ENCODE results near the gene SHANK1.

The SHANK1 gene

DNA sequence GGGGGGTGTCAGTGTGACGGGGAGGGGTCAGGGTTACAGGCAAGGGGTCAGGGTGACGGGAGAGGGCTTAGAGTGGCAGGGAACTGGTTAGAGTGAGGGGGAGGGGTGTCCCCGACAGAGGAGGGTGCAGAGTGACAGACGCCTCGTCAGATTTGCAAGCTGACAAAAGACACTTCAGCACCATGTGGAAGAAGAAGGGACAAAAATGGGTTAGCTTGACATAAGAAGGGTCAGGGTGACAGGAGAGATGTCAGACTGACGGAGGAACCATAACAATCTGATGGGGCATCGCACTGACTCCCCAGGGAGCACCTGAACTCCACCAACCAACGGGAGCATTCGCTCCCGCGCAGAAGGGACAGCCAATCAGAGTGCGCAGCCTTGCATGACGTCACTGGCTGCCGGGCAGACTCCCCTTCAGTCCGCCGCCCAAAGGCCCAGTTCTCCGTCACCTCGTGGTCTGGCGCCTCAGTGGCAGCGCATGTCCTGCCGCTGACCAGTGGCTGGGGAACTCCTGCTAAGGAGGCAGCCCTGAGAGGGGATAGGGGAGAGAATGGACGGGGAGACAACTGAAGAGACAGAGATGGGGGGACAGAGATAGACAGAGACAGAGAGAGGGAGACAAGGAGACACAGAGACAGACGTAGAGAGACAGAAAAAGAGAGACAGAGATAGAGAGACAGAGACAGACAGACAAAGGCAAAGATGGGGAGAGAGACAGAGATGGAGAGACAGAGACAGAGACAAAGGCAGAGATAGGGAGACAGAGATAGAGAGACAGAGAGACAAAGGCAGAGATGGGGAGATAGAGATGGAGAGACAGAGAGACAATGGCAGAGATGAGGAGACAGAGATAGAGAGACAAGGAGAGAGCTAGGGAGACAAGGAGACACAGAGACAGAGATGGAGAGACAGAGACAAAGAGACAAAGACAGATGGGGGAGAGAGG, 40.2 kb downstream of the SHANK1 start:
- DNase-seq, result peak; percentile 18 to 65

DNA sequence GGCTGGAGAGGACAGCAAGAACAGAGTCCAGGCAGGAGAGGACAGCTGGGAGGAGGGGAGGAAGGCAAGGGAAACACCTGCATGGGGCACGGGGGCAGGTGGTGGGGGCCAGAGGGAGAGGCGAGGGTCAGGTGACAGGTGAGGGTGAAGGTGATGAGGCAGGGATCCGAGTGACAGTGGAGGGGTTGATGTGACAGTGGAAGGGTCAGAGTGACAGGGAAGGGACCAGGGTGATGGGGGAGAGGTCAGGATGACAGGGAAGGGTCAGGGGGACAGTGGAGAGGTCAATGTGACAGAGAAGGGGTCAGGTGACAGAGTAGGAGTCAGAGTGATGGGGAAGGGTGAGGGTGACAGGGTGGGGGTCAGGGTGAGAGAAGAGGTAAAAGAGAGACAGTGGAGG, 41.3 kb downstream of the SHANK1 start:
- no peak for DNase-seq

DNA sequence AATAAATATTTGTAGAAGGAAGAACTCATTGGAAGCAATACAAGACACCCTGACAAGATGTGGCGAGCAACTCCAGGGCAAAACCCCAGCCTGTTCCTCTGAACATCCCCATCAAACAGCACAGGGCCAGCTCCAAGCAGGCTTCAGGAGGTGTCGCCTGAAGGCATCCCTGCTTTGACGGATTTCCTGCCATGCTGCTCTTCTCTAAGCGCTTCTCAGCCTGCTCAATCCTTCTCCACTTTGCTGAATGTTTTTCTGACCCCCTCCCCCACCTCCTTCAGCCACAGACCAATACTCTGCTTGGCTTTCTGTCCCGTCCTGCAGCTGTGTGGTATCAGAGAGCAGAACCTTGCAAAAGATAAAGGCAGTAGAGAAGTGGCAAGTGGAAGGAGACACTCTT, 42.0 kb downstream of the SHANK1 start:
- DNase-seq, result no peak

DNA sequence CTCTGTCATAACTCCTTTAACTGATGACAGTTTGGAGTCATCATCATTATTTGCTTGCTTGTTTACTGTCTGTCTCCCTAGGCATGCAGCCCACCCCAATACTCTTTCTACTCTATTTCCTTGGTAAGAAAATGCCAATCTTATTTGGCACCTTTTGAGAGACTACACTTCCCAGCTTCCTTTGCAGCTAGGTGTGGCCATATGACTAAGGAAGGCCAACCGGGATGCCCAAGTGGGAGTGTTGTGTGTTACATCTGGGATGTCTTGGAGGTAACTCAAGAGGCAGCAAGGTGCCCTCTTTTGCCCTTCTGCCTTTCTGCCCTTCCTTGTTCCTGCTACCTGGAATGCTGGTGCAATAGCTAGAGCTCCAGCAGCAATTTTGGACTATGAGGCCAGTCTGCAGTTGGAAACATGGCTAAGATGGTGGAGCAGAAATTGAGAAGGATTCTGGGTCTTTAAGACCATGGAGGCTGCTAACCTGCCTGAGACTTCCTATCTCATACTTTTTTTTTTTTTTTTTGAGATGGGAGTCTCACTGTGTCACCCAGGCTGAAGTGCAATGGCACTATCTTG, 42.9 kb downstream of the SHANK1 start:
- no peak for DNase-seq

DNA sequence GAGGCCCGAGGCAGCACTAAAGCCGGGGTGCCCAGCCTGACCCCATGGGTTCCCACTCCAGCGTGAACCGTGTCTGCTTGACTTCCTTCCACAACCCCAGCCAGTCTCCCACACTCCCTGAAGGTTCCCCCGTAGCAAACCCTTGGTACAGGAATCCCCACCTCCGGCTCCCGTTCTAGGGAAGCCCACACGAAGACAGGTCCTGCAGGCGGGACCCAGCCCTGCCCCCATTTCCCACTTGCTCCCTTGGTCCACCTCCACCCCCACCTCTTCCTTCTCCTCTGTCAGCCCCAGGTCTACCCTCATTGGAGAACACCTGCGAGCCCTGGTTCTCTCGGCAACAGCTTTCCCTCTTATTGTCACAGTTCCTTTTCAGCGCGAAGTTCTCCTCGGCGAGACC, 46.5 kb downstream of the SHANK1 start:
- no peak for DNase-seq

DNA sequence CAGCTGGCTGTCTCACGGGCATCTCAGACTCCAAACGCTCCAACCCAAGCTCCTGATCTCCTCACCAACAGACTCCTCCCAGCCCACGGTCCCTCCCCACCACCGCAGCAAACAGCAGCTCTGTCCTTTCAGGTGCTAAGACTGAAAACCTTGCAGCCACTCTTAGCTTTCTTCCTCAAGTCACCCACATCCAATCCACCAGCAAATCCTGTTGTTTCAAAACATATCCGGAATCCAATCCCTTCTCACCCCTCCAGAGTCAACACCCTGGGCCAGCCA, 49.6 kb downstream of the SHANK1 start:
- DNase-seq, result no peak

DNA sequence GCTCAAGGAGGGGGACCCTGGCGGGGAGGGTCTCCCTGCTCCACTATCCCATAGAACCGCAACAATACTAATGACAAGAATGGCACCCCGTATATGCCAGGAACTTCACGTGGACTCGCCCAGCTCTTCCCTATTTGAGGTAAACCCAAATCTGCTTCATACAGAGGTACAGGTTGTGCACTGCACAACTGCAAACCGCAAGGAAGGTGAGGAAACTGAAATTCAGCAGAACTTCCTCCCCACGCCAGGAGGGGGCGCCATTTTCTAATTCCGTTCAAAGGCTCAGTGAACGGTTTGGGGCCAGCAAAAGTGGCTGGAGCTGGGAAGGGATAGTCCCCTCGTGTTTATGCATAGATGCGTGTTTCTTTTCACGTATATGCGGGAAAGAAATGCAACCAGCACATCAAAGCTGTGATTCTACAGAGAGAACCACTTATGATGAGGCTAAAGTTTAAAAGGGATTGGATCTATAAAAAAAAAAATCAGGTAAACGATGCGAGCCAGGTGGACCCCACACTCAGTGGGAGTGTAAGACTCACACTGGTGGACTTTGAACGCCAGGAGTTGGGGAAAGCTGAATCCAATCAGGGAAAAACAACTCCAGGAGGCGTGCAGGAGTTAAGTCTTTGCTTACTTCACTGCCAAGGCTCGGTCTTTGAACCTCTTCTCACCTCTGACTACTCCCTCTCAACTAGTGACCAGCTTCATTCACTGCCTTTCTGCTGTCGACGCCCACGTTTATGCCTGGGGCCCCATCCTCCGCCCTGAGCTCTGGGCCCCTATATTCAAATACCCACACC, 50.1 kb downstream of the SHANK1 start:
- DNase-seq, result peak in 1 of 2 experiments; percentile 43

DNA sequence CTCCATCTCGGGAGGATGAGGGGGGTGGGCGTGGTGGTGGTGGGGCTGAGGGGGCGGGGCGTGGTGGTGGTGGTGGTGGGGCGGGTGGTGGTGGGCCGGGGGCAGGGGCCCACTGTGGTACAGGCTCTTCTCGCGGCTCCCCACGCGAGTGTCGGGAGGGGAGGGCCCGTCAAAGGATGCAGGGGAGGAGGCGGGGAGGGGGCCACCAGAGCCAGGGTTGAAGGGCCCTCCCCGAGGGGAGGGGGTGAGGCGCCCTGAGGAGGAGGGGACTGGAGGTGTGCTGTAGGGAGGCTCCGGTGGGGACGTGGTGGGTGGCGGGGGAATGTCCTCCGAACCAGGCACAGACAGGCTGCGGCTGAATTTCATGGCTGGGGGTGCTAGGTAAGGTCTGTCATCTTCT, 50.7 kb downstream of the SHANK1 start:
- DNase-seq, result no peak

DNA sequence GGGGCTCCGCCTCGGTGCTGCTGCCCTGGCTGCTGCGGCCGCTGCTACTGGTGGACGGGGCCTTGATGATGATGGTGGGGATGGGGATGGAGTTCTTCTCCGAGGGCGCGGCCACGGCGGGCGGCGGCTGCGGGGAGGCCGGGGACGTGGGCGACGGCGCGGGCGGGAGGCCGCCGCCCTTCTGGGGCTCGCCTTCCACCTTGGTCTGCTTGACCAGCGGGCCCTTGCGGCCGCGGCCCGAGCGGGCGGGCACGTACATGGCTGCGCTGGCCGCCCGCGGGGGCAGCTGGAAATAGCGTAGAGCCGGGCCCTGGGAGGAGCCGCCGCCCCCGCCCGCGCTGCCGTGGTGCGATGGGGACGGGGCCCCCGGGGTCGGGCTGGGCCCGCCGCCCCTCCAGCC, 51.2 kb downstream of the SHANK1 start:
- DNase-seq, result no peak

DNA sequence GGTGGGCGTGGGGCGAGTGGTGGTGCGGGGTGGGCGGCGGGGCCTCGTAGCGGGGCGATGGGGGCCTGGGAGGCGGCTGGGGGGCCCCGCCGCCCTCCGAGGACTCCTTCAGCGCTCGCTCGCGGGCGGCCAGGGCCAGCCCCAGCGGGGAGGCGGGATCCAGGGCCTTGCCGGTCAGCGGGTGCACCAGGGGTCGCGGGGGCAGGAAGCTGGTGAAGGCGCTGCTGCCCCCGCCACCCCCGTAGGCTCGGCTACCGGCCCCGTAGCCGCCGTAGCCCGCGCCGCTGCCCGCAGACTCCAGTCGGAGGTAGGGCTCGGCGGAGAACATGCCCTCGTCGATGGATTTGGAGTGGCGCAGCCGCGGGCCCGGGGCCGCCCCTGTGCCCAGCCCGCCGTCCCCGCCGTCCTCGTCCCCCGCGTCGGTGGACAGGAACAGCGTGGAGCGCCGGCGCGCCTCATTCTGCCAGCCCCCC, 51.8 kb downstream of the SHANK1 start:
- DNase-seq, result no peak

DNA sequence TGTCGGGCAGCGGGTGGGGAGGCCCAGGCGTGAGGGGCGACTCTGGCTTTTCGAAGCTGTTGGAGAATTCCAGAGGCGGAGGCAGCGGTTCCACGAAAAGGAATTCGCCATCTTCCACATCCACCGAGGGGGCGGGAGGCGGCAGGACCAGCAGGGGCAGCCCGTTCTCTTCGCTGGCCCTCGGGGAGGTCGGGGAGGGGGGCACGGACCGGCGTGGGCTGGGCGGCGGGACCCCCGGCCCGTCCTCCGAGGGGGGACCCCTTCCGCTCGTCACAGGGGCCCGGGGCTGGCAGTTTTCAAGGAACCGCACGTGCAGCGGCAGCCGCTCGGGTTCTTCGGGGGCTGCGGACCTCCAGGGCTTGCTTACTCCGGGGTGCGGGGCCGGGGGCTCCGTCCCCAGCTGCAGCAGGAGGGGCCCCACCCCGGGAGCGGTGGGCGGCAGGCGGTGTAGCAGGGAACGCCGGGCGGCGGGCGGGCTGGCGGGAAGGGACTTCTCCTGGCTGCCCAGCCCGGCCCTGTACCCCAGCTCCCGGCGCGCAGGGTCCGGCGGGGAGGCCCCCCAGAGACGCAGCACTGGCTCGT, 52.3 kb downstream of the SHANK1 start:
- no peak for DNase-seq

DNA sequence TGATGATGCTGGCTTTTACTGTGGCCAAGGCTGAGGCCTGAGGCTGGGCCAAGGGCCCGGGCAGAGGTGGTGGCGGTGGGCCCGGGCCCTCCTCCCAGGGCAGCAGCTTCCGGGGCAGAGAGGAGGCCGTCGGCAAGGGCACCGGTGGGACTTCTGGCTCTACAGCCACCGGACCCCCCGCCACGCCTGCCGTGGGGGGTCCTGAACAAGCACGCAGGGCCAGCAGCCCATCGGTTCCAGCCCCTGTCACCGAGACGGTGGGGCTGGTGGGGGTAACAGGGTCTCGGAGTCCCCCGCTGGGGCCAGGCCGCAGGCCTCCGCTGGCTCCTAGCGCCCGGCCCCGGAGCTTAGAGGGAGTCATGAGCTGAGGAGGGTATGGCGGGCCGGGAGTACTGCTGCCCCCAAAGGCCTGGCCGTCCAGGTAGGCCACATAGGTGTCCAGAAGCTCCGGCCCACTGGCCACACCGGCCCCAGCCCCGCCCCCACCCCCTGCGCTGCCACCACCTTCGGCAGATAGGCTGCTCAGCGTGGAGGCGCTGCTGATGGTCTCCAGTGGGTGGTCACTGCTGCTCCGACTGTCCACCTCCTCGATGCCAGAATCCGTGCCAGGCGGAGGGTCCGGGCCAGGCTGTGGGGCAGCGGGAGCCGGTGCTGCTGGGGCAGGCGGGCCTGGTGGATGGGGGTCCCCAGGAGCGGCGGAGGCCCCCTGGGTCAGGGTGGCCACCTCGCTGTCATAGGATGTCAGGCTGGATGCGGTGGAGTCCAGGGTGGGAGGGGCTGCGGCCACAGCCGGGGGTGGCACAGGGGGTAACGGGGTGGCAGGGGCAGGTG, 53.0 kb downstream of the SHANK1 start:
- DNase-seq, result no peak

DNA sequence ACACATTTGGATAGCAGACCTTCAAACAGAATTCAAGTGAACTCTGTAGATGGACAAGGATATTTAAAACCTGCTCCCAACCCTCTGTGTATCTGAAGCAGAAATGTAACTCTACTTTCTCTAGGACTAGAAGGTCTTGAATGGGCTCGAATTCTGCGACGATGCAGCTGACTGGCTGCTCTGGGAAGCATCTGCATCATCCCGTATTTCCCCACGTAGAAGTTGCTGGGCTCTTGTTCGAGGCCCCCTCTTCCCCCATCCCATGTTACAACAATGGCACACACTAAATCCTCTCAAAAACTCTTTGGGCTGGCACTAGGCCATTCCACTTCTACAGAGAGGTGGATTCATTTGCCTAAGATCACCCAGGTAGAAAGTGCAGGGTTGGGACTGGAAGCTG, 55.4 kb downstream of the SHANK1 start:
- no peak for DNase-seq

DNA sequence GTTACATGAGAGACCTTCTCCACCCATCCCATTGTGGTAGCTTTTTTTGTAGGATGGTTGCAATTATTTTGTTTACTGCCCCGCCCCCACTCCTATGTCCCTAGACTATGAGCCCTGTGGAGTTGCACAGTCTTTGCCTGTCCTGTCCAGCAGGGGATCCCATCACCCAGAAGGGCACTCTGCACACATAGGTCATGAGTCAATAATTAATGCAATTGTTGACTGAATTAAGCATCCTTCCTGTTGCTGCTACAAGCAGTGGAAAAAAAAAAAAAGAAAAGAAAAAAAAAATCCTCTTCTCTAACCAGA, 56.2 kb downstream of the SHANK1 start:
- DNase-seq, result peak in 1 of 2 experiments; percentile 29

DNA sequence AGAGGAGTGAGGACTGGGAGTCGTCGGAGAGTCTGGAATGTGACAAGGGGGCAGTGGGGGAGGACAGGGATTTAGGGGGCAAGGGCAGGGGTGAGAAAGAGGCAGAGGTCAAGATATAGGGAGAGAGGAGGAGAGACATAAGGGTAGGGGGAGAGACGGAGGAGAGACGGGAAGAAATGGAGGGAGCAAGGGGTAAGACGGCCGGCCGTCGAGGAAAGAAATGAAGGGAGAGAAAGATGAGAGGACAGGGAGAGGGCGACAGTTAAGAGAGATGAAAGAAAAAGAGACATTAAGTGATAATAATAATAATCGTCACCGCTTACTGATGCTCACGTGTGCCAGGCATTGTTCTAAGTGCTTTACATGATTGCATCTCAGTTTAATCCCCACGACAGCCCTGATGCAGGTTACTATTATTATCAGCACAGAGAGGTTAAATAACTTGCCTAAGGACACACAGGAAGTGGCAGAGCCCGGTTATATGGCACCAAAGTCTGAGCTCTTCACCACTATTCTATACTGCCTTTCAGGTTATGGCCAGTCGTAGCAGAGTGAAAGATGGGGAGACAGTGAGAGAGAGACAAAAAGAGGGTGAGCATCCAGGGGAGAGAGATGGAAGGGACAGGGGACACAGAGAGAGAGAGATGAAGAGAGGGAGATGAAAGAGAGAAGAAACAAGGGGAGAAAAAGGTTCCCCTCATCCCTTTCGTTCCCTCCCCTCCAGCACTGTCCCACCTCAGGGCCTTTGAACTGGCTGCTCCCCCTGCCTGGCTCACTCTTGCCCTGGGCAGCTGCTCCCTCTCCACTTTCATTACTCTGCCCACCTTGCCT, 56.7 kb downstream of the SHANK1 start:
- no peak for DNase-seq

DNA sequence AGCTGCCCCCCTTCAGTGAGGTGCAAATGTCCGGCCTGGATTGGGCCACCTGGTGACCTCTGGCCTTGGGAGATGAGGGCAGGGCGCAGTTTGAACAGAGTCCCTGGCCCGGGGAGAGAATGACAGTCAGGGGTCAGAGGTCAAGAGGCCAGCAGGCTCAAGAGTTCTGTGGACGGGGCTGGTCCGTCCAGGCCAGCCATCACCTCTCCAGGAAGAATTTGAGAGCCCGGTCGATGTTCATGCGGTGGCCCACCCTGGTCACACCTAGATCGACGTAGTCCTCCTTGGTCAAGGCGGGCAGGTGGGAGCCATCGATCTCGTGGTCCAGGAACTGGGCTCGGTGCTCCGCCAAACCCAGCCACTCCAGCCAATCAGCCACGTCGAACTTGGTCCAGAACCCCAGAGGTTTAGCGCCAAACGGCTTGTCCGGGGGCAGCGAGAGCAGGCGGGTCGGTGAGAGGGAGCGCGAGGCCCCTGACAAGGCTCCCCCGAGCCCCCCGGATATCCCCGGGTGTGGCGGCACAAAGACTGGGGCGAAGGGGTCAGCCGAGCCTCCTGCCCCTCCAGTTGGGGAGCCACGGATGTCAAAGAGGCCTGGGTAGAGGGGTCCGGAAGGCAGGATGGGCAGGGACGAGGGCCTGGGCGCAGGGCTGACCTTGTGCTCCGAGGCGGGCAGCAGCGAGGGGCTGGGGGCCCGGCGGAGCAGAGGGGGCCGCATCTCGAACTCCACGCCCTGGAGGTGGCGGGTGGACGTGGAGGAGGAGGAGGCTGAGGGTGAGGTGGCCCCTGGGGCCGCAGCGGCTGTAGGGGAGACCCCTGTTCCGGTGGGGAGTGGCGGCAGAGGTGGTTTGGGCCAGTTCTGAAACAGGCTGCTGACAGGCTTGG, 57.6 kb downstream of the SHANK1 start:
- DNase-seq, result no peak

DNA sequence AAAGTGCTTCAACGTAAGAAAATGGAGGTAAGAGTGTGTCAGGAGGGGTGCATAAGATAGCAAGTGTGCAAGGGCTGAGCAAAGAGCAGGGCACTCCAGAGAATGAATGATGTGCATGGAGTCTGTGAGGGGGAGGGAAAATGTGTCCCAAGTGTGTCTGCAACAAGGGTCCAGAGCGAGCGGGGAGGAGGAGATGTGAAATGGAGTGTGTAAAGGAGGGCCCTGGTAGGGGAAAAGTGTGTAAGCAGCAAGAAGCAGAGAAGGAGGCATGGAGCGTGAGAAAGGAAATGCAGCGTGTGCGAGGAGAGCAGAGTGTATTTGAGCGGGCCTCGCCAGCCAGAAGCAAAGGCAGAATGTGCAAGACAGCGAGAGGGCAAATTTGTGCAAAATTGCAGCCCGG, 58.6 kb downstream of the SHANK1 start:
- no peak for DNase-seq

DNA sequence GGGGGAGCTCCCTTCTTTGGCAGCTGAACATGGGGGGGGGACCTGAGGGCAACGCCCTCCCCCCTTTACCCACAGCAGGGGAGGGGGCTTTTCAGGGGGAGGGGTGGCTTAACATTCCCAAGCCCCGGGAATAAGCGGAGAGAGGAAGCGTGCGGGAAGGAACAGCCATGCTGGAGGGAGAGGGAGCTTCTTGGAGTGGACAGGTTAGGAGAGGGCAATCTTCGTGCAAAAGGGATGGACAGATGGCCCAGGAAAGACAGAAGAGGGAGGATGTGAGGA, 59.6 kb downstream of the SHANK1 start:
- no peak for DNase-seq

DNA sequence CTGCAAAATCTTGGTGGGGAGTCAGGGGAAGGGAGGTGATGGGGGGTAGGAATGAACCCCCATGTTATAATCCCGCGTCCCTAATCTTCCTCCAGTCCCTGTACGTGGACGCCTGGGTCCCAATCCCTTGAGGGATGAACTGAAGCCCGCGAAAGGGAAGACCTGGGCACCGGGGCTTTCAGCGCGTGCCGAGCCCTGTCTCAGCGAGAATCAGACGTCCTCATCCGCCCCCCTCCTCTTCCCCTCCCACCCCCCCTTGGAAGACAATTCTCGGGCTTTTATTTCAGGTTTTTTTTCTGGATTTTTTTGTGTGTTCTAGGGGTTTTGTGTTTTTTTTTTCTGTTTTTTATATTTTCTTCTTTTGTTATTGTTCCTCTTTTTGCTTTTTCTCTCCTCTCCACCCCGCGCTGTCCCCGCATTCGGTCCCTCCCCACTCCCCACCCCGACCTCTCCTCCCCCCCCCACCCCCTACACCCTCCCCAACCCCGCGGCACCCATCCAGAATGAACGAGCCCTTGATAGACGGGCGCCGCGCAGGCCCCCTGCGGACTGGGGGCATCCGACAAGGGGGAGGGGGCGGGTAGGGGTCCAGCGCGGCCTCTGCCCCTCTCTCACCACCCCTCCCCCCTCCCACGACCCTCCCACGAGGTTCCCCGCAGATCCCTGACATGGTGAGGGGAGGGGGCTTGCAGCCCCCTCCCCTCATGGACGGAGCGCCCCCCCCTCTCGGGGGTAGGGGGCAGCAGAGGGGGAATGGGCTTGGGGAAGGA, 60.1 kb downstream of the SHANK1 start:
- DNase-seq, result no peak

Measured in NCI-H524 (cell line).